Measurements from ENCODE around the gene PPM1H. TPM values are rescaled to one million over a fixed set of nuclear protein-coding genes. Genes with fewer than 3 reads are reported as not detected.

The PPM1H gene
- total and polyA plus RNA-seq, 8 donors = 0.29 to 12.5 (median 3.7) TPM

- DNase-seq = no peak
- Histone ChIP-seq H3K4me1 (peaks cover 0 to 36% (median 5%) of the 10 kb centered on the region in 4 donors), H3K9me3 (no peaks in the 10 kb centered on the region), H3K27me3 (no peaks in the 10 kb centered on the region), H3K36me3 (no peaks in the 10 kb centered on the region), H3K4me3 (no peak overlapping the region), H3K27ac (no peak overlapping the region)
- WGBS, 5 donors = 90 to 95% (median 92%) methylated on average over 8 of the region's 8 CpGs
- intact Hi-C loops (cut with DNase I; ENCODE audit: low total_unique reads) = no loop called here
- TF ChIP-seq CTCF (IDR thresholded peaks at IDR 0.05) (no peak), EP300 (IDR thresholded peaks at IDR 0.05) (no peak), POLR2A (IDR thresholded peaks at IDR 0.05) (no peak), POLR2AphosphoS5 (IDR thresholded peaks at IDR 0.05) (no peak)
These were observed 160.2 kb downstream of the PPM1H start for GRCh38 chr12:62774794-62775193.

- Histone ChIP-seq H3K27me3 (no peaks in the 10 kb centered on the region), H3K27ac (no peak overlapping the region), H3K4me1 (peaks cover 0 to 29% (median 5%) of the 10 kb centered on the region in 4 donors), H3K36me3 (no peaks in the 10 kb centered on the region), H3K9me3 (no peaks in the 10 kb centered on the region), H3K4me3 (no peak overlapping the region)
- WGBS, 5 donors = 96 to 100% (median 97%) methylated on average over 4 of the region's 4 CpGs
- TF ChIP-seq POLR2AphosphoS5 (IDR thresholded peaks at IDR 0.05) (no peak), POLR2A (IDR thresholded peaks at IDR 0.05) (no peak), EP300 (IDR thresholded peaks at IDR 0.05) (no peak), CTCF (IDR thresholded peaks at IDR 0.05) (no peak)
- DNase-seq = no peak
- intact Hi-C loops (cut with DNase I; ENCODE audit: low total_unique reads) = no loop called here
These were observed 162.5 kb downstream of the PPM1H start for GRCh38 chr12:62772416-62772955.

- no peak for DNase-seq
- H3K9me3 ChIP-seq = no peaks in the 10 kb centered on the region
- no peaks in the 10 kb centered on the region for H3K27me3 ChIP-seq
- H3K36me3 ChIP-seq = no peaks in the 10 kb centered on the region
- no peak overlapping the region for H3K27ac ChIP-seq
- no peak overlapping the region for H3K4me3 ChIP-seq
- WGBS, 5 donors = 88 to 96% (median 92%) methylated on average over 2 of the region's 2 CpGs
- no peak for TF ChIP-seq POLR2AphosphoS5 (IDR thresholded peaks at IDR 0.05)
- no peak for TF ChIP-seq POLR2A (IDR thresholded peaks at IDR 0.05)
- no peak for TF ChIP-seq CTCF (IDR thresholded peaks at IDR 0.05)
- no peak for TF ChIP-seq EP300 (IDR thresholded peaks at IDR 0.05)
- peaks cover 0 to 23% (median 5%) of the 10 kb centered on the region in 4 donors for H3K4me1 ChIP-seq
- intact Hi-C loops (cut with DNase I; ENCODE audit: low total_unique reads) = no loop called here
These were observed 163.1 kb downstream of the PPM1H start for GRCh38 chr12:62771828-62772227.

GRCh38 chr12:62770381-62770780, 164.6 kb downstream of the PPM1H start:
- WGBS, 5 donors = 87 to 93% (median 90%) methylated on average over 2 of the region's 2 CpGs
- no peaks in the 10 kb centered on the region for H3K36me3 ChIP-seq
- H3K9me3 ChIP-seq = no peaks in the 10 kb centered on the region
- no peaks in the 10 kb centered on the region for H3K27me3 ChIP-seq
- TF ChIP-seq EP300 (IDR thresholded peaks at IDR 0.05) = no peak
- TF ChIP-seq POLR2AphosphoS5 (IDR thresholded peaks at IDR 0.05) = no peak
- no peak for TF ChIP-seq CTCF (IDR thresholded peaks at IDR 0.05)
- no peak for TF ChIP-seq POLR2A (IDR thresholded peaks at IDR 0.05)
- no peak overlapping the region for H3K4me3 ChIP-seq
- no peak overlapping the region for H3K27ac ChIP-seq
- peaks cover 0 to 22% (median 5%) of the 10 kb centered on the region in 4 donors for H3K4me1 ChIP-seq
- DNase-seq = no peak
- intact Hi-C loops (cut with DNase I; ENCODE audit: low total_unique reads) = no loop called here

Data from stomach (tissue), 9 donors.